ENCODE data around the gene SHROOM4.

Gene SHROOM4

DNA sequence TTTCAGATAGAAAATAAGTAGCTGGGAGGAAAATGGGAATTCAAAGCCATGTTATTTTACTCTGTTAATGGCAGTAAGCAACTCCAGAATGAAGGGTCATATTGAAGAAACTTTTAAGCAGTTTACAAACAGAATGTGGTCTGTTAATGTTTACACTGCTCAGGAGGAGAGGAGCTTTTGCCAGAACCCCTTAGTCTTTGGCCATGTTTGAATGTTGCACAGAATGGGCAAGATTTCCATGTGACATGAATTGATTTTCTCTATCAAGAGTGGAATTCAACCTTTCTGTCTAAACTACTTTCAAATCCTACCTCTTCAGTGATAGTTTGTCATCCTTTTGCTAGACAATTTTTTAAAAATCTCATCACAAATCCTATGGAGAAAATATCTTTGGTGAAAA lies 227.6 kb downstream of the SHROOM4 start:
- H3K4me3 ChIP-seq (ENCODE audit: low read depth, low read length): no peak overlapping the region
- TF ChIP-seq CTCF (IDR thresholded peaks at IDR 0.05; ENCODE audit: borderline replicate concordance, insufficient read depth, low read depth, low read length): no peak

- H3K4me3 ChIP-seq (ENCODE audit: low read depth, low read length): no peak overlapping the region
- TF ChIP-seq CTCF (IDR thresholded peaks at IDR 0.05; ENCODE audit: borderline replicate concordance, insufficient read depth, low read depth, low read length): no peak
These were observed 232.6 kb downstream of the SHROOM4 start for GRCh38 chrX:50581405-50581804.

GRCh38 chrX:50579955-50580354 lies 234.0 kb downstream of the SHROOM4 start:
- peak; percentile 51; the same call in 1 of the 2 replicates for TF ChIP-seq CTCF (IDR thresholded peaks at IDR 0.05; ENCODE audit: borderline replicate concordance, insufficient read depth, low read depth, low read length)
- no peak overlapping the region for H3K4me3 ChIP-seq (ENCODE audit: low read depth, low read length)

DNA sequence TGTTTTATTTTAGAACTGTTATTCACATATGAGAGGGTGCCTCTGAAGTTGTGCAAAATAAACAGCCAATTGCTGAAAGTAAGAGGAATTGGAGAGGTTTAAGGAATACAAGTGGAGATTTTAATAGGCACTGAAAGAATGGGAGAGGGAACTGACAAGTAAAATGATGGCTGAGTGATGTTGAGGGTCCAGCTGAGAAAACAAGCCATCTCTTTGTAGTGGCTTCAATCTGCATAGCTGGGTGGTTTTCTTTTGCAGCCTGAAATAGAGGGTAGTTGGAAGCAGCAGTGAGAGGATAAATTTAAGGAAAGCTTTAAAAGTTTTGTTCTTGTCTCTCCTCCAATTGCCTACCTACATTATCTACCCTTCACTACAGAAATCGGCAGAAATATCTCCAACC lies 236.7 kb downstream of the SHROOM4 start:
- H3K4me3 ChIP-seq (ENCODE audit: low read depth, low read length): no peak overlapping the region
- TF ChIP-seq CTCF (IDR thresholded peaks at IDR 0.05; ENCODE audit: borderline replicate concordance, insufficient read depth, low read depth, low read length): no peak

GRCh38 chrX:50567636-50568035 lies 246.4 kb downstream of the SHROOM4 start:
- TF ChIP-seq CTCF (IDR thresholded peaks at IDR 0.05; ENCODE audit: borderline replicate concordance, insufficient read depth, low read depth, low read length): no peak
- H3K4me3 ChIP-seq (ENCODE audit: low read depth, low read length): no peak overlapping the region

- H3K4me3 ChIP-seq (ENCODE audit: low read depth, low read length): no peak overlapping the region
- no peak for TF ChIP-seq CTCF (IDR thresholded peaks at IDR 0.05; ENCODE audit: borderline replicate concordance, insufficient read depth, low read depth, low read length)
These were observed 248.3 kb downstream of the SHROOM4 start for GRCh38 chrX:50565718-50566117.
